ENCODE data around the gene ACBD6. TPM values are rescaled to one million over a fixed set of nuclear protein-coding genes. Genes with fewer than 3 reads are reported as not detected.

ACBD6 gene
- total and polyA plus RNA-seq, 9 donors = 31.0 to 56.0 (median 42.7) TPM

DNA sequence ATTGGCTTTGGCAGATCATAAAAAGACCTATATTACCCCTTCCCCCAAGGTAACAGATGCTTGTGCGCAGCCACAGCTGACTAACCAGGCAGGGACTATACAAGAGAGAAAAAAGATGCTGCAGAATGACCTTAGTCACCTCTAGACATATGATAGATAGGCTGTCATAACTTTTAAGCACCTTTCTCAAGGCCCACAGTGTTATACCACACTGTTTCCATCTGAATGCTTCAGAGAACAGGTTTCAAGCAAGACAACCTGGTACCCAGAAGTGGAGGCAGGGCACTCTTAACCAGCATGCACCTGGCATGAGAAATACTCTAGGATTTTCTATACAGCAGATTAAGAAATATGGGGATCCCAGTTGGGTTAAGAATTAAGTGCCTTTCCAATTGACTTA, 43.6 kb upstream of the ACBD6 start:
- H3K4me3 ChIP-seq = no peak overlapping the region
- H3K9me3 ChIP-seq = no peaks in the 10 kb centered on the region
- no peak overlapping the region for H3K27ac ChIP-seq
- intact Hi-C loops (cut with DNase I) = no loop called here
- WGBS, 3 donors = 96 to 100% (median 100%) methylated on average over 1 of the region's 1 CpG
- DNase-seq = no peak
- H3K27me3 ChIP-seq = no peaks in the 10 kb centered on the region
- H3K4me1 ChIP-seq (ENCODE audit: insufficient read depth) = peaks cover 4% of the 10 kb centered on the region
- TF ChIP-seq EP300 (IDR thresholded peaks at IDR 0.05) (no peak), POLR2A (IDR thresholded peaks at IDR 0.05) (no peak)
- TF ChIP-seq, protein P1, sequence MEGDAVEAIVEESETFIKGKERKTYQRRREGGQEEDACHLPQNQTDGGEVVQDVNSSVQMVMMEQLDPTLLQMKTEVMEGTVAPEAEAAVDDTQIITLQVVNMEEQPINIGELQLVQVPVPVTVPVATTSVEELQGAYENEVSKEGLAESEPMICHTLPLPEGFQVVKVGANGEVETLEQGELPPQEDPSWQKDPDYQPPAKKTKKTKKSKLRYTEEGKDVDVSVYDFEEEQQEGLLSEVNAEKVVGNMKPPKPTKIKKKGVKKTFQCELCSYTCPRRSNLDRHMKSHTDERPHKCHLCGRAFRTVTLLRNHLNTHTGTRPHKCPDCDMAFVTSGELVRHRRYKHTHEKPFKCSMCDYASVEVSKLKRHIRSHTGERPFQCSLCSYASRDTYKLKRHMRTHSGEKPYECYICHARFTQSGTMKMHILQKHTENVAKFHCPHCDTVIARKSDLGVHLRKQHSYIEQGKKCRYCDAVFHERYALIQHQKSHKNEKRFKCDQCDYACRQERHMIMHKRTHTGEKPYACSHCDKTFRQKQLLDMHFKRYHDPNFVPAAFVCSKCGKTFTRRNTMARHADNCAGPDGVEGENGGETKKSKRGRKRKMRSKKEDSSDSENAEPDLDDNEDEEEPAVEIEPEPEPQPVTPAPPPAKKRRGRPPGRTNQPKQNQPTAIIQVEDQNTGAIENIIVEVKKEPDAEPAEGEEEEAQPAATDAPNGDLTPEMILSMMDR (IDR thresholded peaks at IDR 0.05) = no peak
- H3K36me3 ChIP-seq = no peaks in the 10 kb centered on the region

DNA sequence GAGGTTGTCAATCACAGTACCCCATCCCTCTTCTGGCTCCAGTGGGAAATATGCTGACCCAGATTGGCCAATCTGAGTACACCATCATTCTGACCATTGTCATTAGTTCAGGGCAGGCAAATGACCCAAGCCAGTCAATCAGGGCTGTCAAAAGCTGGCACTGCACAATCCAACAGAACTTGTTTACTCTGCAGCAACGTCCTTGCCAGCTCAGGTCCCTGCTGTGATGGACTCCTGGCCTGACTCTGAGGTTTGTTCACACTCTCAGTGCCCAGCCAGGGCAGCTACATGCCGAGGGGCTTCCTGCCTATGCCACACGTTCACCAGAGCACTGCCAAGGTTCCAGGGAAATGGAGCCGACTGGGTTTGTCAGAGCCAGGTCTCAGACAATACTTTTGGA, 41.7 kb upstream of the ACBD6 start:
- intact Hi-C loops (cut with DNase I) = no loop called here
- no peak overlapping the region for H3K4me3 ChIP-seq
- H3K9me3 ChIP-seq = no peaks in the 10 kb centered on the region
- 82 to 93% (median 92%) methylated on average over 3 to 4 of the region's 4 CpGs for WGBS, 3 donors
- no peak for DNase-seq
- H3K27me3 ChIP-seq = no peaks in the 10 kb centered on the region
- H3K27ac ChIP-seq = no peak overlapping the region
- peaks cover 4% of the 10 kb centered on the region for H3K4me1 ChIP-seq (ENCODE audit: insufficient read depth)
- TF ChIP-seq POLR2A (IDR thresholded peaks at IDR 0.05) (no peak), EP300 (IDR thresholded peaks at IDR 0.05) (no peak)
- TF ChIP-seq, protein P1 (IDR thresholded peaks at IDR 0.05) = no peak
- H3K36me3 ChIP-seq = no peaks in the 10 kb centered on the region

- DNase-seq = no peak
- Histone ChIP-seq H3K4me1 (ENCODE audit: insufficient read depth) (peaks cover 4% of the 10 kb centered on the region), H3K36me3 (no peaks in the 10 kb centered on the region), H3K9me3 (no peaks in the 10 kb centered on the region), H3K27me3 (no peaks in the 10 kb centered on the region), H3K27ac (no peak overlapping the region), H3K4me3 (no peak overlapping the region)
- WGBS, 3 donors = 4 to 9% (median 6%) methylated on average over 2 of the region's 2 CpGs
- intact Hi-C loops (cut with DNase I) = no loop called here
- no peak for TF ChIP-seq POLR2A (IDR thresholded peaks at IDR 0.05)
- no peak for TF ChIP-seq EP300 (IDR thresholded peaks at IDR 0.05)
- TF ChIP-seq, protein P1 (IDR thresholded peaks at IDR 0.05) = no peak
Observed at GRCh38 chr1:180542838-180543145, 40.4 kb upstream of the ACBD6 start.

- Histone ChIP-seq H3K27ac (no peak overlapping the region), H3K4me3 (no peak overlapping the region), H3K4me1 (ENCODE audit: insufficient read depth) (peaks cover 4% of the 10 kb centered on the region), H3K9me3 (no peaks in the 10 kb centered on the region), H3K36me3 (no peaks in the 10 kb centered on the region), H3K27me3 (no peaks in the 10 kb centered on the region)
- intact Hi-C loops (cut with DNase I) = no loop called here
- TF ChIP-seq POLR2A (IDR thresholded peaks at IDR 0.05) = no peak
- peak in 1 of 5 donors; percentile 40 for DNase-seq
- WGBS, 3 donors = 18 to 23% (median 23%) methylated on average over 9 of the region's 9 CpGs
Observed at GRCh38 chr1:180542113-180542837, 39.9 kb upstream of the ACBD6 start.

DNA sequence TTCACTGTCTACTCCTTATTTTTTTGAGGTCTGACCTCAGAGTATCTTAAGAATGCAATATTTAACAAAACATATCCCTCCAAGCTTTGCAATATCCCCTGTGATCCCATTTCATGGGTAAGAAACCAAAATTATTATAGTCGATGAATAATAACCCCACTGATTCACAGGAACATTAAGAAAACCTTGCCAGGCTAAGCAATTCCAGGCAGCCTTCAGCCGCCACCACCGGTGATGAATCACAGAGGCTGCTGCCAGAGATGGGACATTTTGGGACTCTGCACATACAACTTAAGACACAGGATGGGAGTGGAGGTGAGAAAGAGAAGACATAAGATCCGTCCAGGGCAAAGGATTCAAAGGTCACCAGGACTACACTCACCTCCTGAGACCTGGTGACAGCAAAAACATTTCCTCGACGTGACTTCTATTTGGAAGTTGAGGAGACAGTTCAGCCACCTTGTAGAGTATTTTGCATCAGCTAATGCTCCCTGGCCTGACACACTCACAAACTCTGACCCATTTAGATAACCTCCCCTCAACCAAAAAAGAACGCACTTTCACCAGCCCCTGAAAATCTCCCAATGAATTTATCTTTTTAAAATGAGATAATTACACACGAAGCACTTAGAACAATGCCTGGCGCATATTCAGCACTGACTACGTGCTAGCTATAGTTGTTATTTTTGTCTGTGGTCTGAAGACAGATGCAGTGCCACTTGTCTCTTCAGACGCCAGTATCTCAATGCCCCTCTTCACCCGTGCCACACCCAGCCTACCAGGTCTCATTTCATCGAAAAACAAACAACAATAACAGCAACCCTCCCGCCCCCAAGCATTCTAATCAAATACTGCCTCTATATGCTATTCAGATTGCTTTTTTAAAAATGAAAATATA, 38.6 kb upstream of the ACBD6 start:
- H3K9me3 ChIP-seq = no peaks in the 10 kb centered on the region
- no peak overlapping the region for H3K4me3 ChIP-seq
- intact Hi-C loops (cut with DNase I) = no loop called here
- H3K27ac ChIP-seq = no peak overlapping the region
- no peak for TF ChIP-seq POLR2A (IDR thresholded peaks at IDR 0.05)
- no peak for TF ChIP-seq EP300 (IDR thresholded peaks at IDR 0.05)
- TF ChIP-seq, protein P1 (IDR thresholded peaks at IDR 0.05) = no peak
- WGBS, 3 donors = 69 to 72% (median 71%) methylated on average over 14 of the region's 14 CpGs
- peaks cover 4% of the 10 kb centered on the region for H3K4me1 ChIP-seq (ENCODE audit: insufficient read depth)
- H3K36me3 ChIP-seq = no peaks in the 10 kb centered on the region
- DNase-seq = no peak
- no peaks in the 10 kb centered on the region for H3K27me3 ChIP-seq
